NK-92 (cell line): ENCODE results near the gene MICU1.
"Not testable (repeated sequence)": the region's sequence is repeated elsewhere in the genome, so short reads cannot be mapped to it uniquely, and the experiment has no call there.

Experiments used
- DNase-seq: peaks from one replicate; lab custom pipeline; 2025; ENCODE audit not compliant: unreplicated experiment; lab: John Stamatoyannopoulos, UW

The MICU1 gene

DNA sequence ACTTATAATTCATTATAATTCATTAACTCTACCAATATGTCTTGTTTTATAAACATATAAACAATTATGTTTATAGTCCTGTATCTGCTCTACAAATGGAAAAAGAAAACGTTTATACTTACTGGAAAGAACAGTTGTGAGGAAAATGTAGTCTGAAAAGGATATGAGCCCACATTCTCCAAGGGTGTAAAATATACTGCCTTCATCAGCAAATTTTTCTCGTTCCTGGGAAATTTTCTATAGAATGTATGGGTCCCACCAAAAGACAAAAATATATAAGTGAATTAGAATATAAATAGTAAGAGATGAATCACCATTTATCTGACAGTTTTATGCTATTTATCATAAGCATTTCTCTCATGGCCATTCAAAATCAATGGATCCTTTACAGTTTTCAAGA is 117.8 kb downstream of the MICU1 start:
- no peak for DNase-seq

DNA sequence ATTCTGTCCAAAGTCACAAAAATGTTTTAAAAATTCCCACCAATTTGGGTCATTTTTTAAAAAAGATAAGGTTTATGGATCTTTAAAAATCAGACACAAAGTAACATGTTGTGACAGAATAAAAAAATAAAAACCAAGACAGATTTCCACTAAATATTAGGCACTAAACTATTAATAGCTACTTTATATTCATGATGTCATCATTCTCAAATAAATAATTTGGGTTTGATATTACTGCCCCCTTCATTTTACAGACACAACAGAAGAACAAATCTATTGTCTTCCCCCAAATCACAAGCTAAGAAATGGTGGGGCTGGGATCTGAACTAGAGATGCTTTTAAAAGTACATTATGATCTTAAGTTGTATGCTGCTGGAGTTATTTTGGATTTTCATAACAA is 119.4 kb downstream of the MICU1 start:
- no peak for DNase-seq

DNA sequence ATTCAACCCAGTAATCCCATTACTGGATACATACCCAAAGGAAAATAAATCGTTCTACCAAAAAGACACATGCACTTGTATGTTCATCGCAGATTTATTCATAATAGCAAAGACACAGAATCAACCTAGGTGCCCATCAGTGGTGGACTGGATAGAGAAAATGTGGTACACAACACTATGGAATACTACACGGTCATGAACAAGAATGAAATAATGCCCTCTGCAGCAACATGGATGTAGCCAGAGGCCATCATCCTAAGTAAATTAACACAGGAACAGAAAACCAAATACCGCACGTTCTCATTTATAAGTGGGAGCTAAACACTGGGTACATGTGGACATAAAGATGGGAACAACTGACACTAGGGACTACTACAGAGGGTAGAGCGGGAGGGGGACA is 120.4 kb downstream of the MICU1 start:
- DNase-seq = no peak

DNA sequence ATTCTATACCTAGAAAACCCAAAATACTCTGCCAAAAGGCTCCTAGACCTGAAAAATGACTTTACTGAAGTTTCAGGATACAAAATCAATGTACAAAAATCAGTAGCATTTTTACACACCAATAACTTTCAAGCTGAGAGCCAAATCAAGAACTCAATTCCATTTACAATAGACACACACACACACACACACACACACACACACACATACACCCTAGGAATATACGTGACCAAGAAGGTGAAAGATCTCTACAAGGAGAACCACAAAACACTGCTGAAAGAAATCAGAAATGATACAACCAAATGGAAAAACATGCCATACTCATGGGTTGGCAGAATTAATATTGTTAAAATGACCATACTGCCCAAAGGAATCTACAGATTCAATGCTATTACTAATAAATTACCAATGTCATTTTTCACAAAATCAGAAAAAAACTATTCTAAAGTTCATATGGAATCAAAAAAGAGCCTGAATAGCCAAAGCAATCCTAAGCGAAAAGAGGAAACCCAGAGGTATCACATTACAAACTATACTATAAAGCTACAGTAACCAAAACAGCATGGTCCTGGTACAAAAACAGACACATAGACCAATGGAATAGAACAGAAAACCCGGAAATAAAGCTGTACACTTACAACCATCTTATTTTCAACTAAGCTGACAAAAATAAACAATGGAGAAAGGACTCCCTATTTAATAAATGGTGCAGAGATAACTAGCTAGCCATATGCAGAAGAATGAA is 122.0 kb downstream of the MICU1 start:
- DNase-seq = no peak

DNA sequence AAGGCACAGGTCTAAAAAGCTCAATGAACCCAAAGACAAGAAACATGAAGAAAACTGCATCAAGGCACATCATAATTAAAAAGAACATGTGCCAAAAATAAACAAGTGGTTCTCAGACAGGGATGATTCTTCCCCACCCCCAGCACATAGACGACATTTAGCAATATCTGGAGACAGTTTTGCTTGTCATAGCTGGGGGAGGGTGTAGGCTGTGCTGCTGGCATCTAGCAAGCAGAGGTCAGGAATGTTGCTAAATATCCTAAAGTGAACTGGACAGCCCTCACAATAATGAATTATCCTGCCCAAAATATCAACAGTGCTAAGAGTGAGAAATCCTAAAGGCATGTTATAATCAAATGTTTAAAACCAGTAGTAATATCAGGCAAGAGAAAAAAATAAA is 122.6 kb downstream of the MICU1 start:
- DNase-seq = no peak

DNA sequence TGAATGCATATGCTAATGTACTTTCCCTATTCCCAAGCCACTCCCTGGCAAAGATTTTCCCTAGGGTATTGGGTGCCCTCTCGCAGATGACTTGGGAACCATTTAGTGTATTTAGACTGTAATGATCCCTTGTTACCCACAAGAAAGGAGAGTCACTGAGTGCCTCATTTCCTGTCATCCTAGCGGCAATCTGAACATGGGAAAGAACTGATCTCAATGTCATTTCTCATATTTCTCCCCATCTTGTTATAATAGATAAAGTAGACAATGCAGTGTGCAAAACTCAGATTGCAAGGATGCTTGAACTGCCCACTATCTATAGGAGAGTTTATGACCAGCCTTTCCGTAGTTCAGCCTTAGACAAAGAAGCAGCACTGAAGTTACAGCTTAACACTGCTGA is 123.3 kb downstream of the MICU1 start:
- DNase-seq = no peak

DNA sequence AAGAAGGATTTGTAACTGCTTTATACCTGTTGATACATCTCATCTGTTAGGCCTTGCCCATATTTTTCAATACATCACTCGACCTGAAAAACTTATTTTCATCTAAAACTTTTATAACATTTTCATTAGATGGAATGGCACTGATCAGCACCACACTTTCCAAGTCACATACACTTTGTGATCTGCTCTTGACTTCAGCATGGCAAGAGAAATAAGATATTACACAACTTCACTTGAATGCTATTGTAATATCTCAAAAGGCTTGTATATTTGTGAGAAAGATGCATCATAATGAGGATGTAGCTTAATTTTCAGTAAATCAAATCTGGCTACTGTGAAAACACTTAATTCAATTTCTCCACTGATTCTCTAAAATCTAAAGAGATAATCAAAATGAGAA is 126.2 kb downstream of the MICU1 start:
- DNase-seq = no peak

DNA sequence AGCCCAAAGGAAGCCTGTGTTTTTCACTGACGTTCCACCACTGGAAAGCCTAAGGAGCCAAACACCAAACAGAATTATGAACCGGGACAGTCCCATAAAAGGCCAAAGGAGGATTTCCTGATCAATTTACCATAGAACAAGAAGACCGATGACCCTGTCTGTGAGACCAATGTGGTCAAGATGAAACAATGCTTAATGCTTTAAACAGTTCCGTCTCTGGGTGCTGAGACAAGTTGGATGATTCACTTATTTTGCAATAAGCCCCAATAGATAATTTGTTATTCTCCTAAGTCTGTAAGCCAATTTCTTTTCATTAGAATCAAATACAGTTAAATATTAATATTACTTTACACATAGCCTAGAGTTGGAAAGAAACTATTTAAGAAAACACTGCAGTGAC is 134.9 kb downstream of the MICU1 start:
- DNase-seq = no peak

DNA sequence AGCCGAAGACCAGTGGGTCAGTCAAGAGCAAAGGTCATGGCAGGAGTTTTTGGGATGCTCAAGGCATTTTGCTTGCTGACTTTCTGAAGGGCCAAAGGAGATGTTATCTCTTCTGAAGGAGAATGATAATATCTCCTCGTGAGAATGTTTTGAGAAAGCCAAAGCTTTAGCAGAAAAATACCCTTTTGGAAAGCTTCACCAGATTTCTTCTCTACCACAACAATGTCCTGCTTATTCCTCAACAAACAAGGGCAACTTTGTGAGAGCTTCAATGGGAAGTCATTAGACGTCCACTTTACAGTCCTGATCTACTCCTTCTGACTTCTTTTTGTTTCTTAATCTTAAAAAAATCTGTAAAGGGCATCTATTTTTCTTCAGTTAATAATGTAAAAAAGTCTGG is 138.4 kb downstream of the MICU1 start:
- no peak for DNase-seq

DNA sequence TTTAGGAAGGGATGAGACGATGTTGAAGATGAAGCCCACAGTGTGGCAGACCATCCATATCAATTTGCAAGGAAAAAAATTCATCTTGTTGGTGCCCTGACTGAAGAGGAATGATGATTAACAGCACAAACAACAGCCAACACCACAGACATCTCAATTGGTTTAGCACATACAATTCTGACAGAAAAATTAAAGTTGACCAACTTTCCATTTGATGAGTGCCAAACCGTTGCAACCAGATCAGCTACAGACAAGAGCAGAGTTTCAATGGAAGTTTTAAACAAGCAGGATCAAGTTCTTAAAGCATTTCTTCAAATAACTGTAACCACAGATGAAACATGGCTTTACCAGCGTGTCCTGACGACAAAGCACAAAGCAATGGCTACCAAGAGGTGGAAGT is 138.8 kb downstream of the MICU1 start:
- DNase-seq = no peak

DNA sequence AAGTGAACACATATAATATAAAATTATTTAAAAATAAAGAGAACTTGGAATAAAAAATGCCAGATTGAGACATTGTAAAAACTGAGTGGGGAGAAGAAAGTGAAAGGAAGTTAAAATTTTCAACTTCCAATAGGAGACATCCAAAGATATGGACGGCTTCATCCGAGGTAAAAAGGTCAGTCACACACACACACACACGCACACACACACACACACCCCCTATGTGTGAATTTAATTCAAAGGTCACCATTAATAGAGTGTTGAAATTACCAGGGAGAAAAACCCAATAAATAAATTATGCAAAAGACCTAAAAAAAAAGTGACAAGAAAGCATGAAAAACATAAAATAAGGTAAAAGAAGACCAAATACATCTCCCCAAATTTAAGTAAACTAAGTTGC is 140.2 kb downstream of the MICU1 start:
- no peak for DNase-seq

DNA sequence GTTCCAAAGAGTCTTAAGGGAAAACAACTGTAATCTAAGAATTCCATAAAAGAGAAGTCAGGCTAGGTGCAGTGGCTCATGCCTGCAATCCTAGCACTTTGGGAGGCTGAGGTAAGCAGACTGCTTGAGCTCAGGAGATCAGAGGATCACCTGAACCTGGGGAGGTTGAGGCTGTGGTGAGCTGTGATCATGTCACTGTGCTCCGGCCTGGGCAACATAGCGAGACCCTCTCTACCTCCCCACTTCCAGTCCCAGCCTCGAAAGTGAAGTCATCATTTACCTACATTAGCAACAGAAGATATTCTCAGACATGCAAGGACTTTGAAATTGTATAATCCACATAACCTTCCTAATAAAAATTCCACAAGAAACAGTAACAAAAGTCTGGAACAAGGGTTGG is 141.4 kb downstream of the MICU1 start:
- no peak for DNase-seq

DNA sequence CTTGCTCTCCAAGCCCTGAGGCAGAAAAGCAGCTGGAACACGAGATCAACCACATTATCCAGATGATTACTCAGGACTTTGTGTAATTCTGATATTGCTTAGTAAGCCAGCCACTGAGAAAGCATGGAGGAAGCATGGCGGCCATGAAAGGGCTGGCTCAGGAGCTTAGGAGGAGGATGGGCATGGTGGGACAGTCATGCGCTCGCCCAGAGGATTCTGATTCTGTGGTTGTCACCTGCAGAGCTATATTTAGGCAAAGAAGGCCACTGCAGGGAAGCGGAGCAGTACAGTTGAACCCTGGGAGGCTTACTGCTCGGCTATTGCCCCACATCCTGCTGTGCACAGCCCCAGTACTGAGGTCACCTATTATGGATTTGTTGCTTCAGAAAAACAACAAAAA is 142.4 kb downstream of the MICU1 start:
- no peak for DNase-seq

DNA sequence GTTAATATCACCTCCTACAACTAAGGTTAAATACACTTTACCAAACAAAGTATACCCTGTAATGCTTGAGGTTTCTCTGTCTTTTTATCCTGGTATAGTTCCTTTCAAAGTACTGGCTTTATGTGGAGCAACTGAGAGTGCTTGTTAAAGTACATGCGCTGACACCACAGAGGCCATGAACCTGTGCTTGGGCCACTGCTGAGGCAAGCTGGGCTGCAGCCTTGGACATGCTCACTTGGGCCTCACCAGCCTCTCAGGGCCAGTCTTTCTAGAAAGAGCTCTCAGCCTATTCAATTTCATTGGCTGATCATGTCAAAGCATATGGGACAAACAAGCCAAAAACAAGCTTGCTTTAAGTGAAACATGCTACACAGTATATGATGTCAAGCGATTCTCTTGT is 145.0 kb downstream of the MICU1 start:
- DNase-seq = no peak

DNA sequence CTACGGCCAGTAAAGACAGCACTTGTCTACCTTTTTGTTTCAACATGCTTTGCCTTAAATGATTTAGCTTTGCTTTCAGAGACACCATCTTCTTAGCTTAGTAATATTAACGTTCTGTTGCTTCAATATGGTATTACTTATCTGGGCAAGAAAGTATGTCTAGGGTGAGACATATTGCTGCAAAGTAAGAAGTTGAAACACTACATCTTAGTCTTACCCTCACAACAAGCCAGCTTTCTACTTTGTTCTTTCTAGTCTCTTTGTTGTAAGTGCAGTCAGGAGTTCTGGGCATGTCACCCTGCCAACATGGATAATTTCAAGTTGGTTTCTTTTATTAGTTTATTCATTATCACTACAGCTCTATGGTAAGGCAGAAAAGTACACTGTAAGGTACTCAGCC is 148.4 kb downstream of the MICU1 start:
- no peak for DNase-seq

DNA sequence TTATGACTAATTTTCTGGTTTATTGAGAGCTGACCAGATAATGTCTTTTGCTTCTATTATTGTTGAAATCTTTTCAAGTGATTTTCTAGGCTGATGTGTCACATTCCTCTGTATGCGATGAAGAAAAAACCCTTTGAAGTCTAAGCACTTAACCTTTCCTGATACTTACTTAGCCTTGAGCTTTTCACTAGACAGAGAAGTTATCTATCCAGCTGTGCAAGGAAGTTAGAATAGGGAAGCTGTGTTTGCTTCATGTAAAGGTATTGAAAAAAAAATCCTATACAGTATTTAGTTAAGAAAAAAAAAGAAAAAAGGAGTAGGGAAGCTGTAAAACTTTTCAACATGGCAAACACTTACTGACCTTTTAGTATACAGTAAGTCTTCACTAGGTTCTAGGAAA is 153.6 kb downstream of the MICU1 start:
- no peak for DNase-seq

DNA sequence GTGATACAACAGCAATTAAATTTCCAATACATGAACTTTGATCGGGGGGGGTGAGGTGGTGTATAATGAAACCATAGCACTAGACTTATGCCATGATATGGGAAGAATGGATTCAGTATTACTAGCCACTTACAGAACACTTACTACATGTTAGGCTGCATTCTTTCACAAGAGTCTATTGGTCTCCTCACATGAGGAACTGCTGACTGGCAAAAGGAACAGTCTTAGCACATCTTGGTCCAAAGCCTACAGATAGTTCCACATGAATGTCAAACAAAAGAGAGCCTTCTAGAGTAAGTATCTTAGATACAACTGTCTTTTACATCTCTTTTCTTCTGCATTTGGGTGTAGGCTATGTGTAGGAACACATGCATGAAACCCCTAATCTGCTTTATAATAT is 155.2 kb downstream of the MICU1 start:
- DNase-seq = no peak

DNA sequence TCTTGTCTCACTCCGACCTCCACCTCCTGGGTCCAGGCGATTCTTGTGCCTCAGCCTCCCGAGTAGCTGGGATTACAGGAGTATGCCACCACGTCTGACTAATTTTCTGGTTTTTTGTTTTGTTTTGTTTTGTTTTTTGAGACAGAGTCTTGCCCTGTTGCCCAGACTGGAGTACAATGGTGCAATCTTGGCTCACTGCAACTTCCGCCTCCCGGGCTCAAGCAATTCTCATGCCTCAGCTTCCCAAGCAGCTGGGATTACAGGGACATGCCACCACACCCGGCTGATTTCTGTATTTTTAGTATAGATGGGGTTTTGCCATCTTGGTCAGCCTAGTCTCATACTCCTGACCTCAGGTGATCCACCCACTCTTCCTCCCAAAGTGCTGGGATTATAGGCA is 158.8 kb downstream of the MICU1 start:
- DNase-seq = not testable (repeated sequence)

DNA sequence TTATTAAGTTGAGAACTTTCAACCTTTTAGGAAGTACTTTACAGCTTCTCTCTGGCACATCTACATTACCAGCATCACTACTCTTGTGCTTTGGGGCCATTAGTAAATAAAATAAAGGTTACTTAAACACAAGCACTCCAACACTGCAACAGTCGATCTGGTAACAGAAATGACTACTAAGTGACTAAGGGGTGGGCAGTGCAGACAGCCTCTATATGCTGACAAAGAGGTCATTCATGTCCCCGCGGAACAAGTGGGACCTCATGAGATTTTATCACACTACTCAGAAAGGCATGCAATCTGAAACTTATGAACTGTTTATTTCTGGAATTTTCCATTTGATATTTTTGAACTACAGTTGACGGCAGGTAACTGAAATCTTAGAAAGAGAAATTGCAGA is 159.9 kb downstream of the MICU1 start:
- no peak for DNase-seq

DNA sequence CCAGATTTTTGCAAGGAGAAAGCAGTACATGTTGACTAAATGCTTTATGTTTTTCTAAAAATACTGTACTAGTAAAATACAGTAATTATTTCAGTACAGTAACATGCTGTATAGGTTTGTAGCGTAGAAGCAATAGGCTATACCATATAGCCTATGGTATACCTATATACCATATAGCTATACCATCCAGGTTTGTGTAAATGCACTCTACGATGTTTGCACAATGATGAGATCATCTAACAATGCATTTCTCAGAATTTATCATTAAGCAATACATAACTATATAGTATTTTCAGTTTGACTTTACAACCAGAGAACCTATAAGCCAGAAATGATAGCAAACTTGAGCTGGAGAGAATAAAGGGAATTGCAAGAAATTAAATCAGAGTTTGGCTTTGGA is 161.4 kb downstream of the MICU1 start:
- DNase-seq = no peak

DNA sequence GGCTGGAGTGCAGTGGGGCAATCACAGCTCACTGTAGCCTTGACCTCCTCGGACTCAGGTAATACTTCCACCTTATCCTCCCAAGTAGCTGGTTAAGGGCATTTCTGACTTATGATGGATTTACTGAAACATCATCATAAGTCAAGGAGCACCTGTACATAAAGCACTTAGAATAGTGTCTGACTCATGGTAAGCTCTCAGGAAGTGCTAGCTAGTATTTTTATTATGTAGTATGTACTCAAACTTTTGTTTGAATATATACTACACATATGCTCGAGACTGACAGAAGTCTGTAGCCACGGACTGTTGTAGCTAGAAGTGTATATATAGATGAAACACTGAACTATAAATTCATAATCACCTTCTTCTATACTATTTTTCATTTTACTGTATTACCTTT is 163.6 kb downstream of the MICU1 start:
- no peak for DNase-seq

DNA sequence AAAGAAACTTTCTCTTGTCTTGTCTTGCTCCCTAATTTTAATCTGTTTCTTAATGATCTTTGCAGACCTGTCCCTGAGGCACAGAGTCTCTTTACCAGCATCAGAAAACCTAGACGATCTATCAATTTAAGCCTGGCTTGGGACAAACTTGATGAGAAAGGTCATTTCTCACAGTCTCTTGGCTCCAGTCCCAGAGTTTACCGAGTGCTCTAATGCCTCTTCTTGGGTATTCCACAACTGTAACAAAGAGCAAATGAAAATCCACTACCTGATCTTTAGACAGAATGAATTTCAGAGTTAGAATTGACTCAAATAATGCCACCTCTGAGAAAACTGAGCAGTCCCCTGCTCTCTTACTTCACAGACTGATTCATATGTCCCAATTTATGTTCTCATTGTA is 164.8 kb downstream of the MICU1 start:
- no peak for DNase-seq

DNA sequence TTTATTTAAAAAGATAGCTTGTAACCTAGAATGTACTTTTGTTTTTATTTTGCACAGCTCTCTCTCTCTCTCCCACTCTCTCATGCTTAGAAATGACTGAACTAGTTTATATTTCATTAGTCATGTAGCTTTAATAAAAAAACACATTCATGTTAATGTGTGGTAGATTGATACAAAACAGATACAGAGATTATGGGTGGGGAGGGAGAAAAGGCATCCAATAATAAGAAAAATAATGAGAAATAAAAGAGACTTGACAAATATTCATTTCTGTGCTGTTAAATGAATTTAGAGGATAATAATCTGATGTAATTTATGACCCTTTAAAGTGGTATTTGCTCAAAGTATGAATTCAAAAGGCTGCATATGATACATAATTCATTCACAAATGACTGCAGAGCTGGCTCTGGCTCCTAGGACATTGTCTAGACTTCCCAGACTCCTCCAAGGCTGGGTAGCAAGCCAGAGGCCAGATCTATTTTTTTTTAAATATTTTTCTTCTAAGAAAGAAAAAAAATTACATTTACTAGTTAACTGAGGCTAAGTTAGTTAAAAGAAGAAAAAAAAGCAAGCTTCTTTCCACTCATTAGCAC is 165.5 kb downstream of the MICU1 start:
- no peak for DNase-seq
